ENCODE results near the gene ACP7.

Gene ACP7

DNA sequence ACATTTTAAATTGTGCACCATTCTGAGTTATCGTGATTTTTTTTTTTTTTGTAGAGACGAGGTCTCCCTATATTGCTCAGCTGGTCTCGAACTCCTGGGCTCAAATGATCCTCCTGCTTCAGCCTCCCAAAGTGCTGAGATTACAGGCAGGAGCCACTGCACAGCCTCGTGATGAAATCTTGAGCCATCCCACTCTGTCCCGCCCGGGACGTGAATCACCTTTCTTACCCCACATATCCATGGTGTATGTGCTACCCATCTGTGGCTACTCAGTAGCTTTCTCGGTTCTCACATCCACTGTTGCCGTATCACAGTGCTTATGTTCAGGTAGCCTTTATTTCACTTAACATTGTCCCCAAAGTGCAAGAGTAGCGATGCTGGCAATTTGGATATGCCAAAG, 67.9 kb downstream of the ACP7 start:
- no peaks in the 10 kb centered on the region for H3K27me3 ChIP-seq
- H3K9me3 ChIP-seq = no peaks in the 10 kb centered on the region
- TF ChIP-seq, protein P1, sequence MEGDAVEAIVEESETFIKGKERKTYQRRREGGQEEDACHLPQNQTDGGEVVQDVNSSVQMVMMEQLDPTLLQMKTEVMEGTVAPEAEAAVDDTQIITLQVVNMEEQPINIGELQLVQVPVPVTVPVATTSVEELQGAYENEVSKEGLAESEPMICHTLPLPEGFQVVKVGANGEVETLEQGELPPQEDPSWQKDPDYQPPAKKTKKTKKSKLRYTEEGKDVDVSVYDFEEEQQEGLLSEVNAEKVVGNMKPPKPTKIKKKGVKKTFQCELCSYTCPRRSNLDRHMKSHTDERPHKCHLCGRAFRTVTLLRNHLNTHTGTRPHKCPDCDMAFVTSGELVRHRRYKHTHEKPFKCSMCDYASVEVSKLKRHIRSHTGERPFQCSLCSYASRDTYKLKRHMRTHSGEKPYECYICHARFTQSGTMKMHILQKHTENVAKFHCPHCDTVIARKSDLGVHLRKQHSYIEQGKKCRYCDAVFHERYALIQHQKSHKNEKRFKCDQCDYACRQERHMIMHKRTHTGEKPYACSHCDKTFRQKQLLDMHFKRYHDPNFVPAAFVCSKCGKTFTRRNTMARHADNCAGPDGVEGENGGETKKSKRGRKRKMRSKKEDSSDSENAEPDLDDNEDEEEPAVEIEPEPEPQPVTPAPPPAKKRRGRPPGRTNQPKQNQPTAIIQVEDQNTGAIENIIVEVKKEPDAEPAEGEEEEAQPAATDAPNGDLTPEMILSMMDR (IDR thresholded peaks at IDR 0.05) = no peak
- H3K4me1 ChIP-seq (ENCODE audit: control insufficient read depth in 1 of 2, insufficient read depth in 1 of 2, low read depth in 1 of 2, low read length in 1 of 2) = no peaks in the 10 kb centered on the region
- no peak overlapping the region for H3K4me3 ChIP-seq (ENCODE audit: low read depth in 1 of 2, low read length in 1 of 2)
- H3K27ac ChIP-seq = no peak overlapping the region
- H3K36me3 ChIP-seq = no peaks in the 10 kb centered on the region

DNA sequence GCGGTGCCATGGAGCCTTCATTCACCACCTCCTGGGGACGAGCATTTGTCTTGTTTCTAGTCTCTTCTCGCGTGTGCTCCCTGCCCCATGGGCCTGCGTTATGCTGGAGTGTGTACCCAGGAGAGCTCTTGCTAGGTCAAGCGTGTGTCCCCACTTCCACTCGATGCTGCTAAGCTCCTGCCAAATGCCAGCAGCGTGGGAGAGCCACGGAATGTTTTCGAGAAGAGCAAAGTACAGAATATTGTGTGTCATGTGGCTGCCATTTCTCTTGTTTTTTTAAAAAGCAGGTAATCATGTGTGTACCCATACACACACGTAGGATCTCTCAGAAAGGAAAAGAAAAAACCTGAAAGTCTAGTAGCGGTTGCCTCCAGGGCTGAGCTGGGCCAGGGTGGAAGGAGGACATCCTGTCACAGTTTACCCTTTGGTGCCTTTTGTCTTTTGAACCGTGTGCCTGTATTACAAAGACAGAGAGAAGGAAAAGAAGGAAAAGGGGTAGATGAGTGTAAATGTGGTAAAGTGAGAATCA, 70.0 kb downstream of the ACP7 start:
- Histone ChIP-seq H3K36me3 (no peaks in the 10 kb centered on the region), H3K27ac (no peak overlapping the region), H3K4me1 (ENCODE audit: control insufficient read depth in 1 of 2, insufficient read depth in 1 of 2, low read depth in 1 of 2, low read length in 1 of 2) (no peaks in the 10 kb centered on the region), H3K27me3 (no peaks in the 10 kb centered on the region), H3K9me3 (no peaks in the 10 kb centered on the region), H3K4me3 (ENCODE audit: low read depth in 1 of 2, low read length in 1 of 2) (no peak overlapping the region)
- TF ChIP-seq, protein P1 (IDR thresholded peaks at IDR 0.05) = no peak

DNA sequence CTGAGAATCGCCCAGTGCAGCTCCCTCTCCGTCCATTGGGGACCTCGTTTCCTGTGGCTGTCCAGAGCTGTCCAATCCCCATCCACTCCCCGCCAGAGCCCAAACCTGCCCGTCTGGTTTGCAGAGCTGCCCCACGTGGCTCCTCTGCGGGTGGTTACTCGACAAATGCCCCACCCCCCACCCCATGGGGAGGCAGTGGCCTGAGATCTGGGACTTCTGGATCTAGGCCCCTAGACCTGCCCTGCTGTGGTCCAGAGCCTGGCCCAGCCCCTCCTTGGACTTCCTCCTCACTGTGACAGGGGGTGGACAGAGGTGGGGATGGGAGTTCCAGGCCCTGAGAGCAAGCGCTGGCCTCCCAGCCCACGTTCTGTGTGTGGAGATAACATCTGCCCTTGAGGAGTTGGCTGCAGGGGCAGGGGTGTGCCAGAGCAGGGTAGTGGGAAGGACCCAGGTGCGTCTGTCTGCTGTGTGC, 70.5 kb downstream of the ACP7 start:
- Histone ChIP-seq H3K27me3 (no peaks in the 10 kb centered on the region), H3K4me3 (ENCODE audit: low read depth in 1 of 2, low read length in 1 of 2) (no peak overlapping the region), H3K4me1 (ENCODE audit: control insufficient read depth in 1 of 2, insufficient read depth in 1 of 2, low read depth in 1 of 2, low read length in 1 of 2) (no peaks in the 10 kb centered on the region), H3K36me3 (no peaks in the 10 kb centered on the region), H3K27ac (no peak overlapping the region), H3K9me3 (no peaks in the 10 kb centered on the region)
- TF ChIP-seq, protein P1 (IDR thresholded peaks at IDR 0.05) = no peak

DNA sequence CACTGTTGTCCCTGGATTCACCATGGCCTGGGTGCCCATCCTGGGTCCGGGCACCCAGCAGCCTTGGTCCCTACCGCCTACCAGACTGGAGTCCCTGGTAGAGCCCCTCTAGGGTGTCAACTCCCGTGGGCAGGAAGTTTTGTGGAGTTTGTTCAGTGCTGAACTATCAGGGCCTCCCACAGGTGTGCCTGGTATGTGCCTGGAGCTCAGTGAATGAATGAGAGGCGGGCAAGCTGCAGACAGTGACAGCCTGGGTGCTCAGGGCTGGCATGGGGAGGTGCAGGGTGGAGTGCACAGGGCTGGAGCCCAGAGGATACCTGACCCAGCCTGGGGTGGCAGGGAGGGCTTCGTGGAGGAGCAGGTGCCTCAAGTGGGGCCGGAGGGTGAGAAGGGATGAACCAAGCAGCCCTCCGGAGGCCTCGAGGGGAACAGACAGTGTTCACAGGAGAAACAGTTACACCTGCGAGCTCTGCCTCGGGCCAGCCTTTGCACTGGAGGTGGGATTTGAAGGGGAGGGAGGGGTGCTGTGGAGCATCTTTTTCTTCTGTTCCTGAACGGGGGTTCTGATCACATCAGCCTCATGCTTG, 71.0 kb downstream of the ACP7 start:
- H3K4me1 ChIP-seq (ENCODE audit: control insufficient read depth in 1 of 2, insufficient read depth in 1 of 2, low read depth in 1 of 2, low read length in 1 of 2) = no peaks in the 10 kb centered on the region
- H3K4me3 ChIP-seq (ENCODE audit: low read depth in 1 of 2, low read length in 1 of 2) = no peak overlapping the region
- H3K27me3 ChIP-seq = no peaks in the 10 kb centered on the region
- H3K27ac ChIP-seq = no peak overlapping the region
- no peaks in the 10 kb centered on the region for H3K36me3 ChIP-seq
- H3K9me3 ChIP-seq = no peaks in the 10 kb centered on the region
- TF ChIP-seq, protein P1 (IDR thresholded peaks at IDR 0.05) = no peak

DNA sequence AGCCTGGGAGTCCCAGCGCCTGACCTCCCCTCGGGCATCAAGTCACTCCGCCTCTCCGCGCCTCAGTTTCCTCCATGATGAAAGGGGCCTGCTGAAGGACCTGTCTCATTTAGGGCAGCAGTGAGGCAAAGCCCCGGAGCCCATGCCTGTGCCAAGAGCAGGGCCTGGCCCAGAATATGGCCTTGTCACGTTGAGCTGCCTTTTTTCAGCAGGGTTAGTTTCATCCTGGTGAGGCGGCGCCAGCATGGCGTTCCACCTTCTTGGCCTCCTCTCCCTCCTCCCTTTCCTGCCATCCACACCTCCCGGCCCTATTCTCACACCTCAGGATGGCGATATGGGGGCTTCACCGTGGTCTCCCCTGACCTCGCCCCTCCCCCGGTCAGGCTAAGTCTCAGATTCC, 71.6 kb downstream of the ACP7 start:
- Histone ChIP-seq H3K9me3 (no peaks in the 10 kb centered on the region), H3K4me1 (ENCODE audit: control insufficient read depth in 1 of 2, insufficient read depth in 1 of 2, low read depth in 1 of 2, low read length in 1 of 2) (no peaks in the 10 kb centered on the region), H3K27me3 (no peaks in the 10 kb centered on the region), H3K36me3 (no peaks in the 10 kb centered on the region), H3K27ac (no peak overlapping the region), H3K4me3 (ENCODE audit: low read depth in 1 of 2, low read length in 1 of 2) (no peak overlapping the region)
- TF ChIP-seq, protein P1 (IDR thresholded peaks at IDR 0.05) = no peak
